ENCODE measurements around the gene FOXA3. TPM values are rescaled to one million over a fixed set of nuclear protein-coding genes. Genes with fewer than 3 reads are reported as not detected.

Gene FOXA3
- total and polyA plus RNA-seq, 2 of the 4 experiments (the other 2 are of a cell fraction), result not detected

- TF ChIP-seq FOS (IDR thresholded peaks at IDR 0.05; ENCODE audit: low read depth, low read length), result no peak
- TF ChIP-seq RFX5 (IDR thresholded peaks at IDR 0.05; ENCODE audit: low read depth, low read length), result no peak
Observed at GRCh38 chr19:45825917-45826893, 37.9 kb upstream of the FOXA3 start (continued).

GRCh38 chr19:45826934-45827333 lies 37.2 kb upstream of the FOXA3 start:
- Histone ChIP-seq H3K23ac (ENCODE audit: low read depth, low read length) (no peak overlapping the region), H3K9ac (ENCODE audit: low read depth, low read length) (no peak overlapping the region), H3K27ac (ENCODE audit: insufficient read depth, low read length) (no peak overlapping the region), H3K56ac (ENCODE audit: extremely low read depth, insufficient read depth, low read length) (no peak overlapping the region), H2BK15ac (ENCODE audit: low read depth, low read length) (no peak overlapping the region), H4K91ac (ENCODE audit: insufficient read depth, low read depth, low read length) (no peak overlapping the region), H3K18ac (ENCODE audit: low read depth, low read length) (no peak overlapping the region), H2AK5ac (ENCODE audit: low read depth, low read length) (no peak overlapping the region), H4K20me1 (ENCODE audit: insufficient read depth, low read length) (0 out of 2 replicates have a peak, but pooled peaks cover 7% of the 10 kb centered on the region), H2BK20ac (ENCODE audit: low read depth, low read length) (no peak overlapping the region), H3K4me2 (ENCODE audit: low read depth, low read length) (no peak overlapping the region), H3K4me3 (ENCODE audit: insufficient read depth, low read depth, low read length) (no peak overlapping the region), H2BK5ac (ENCODE audit: low read depth, low read length, poor library complexity, severe bottlenecking) (no peak overlapping the region), H3K4me1 (ENCODE audit: control insufficient read depth, insufficient read depth, low read length) (no peaks in the 10 kb centered on the region), H2AFZ (replicated peaks; ENCODE audit: low read length, poor library complexity) (no peak overlapping the region), H2AK9ac (replicated peaks; ENCODE audit: low read depth, low read length, poor library complexity) (no peak overlapping the region), H3K79me1 (ENCODE audit: low read depth in 1 of 2, low read length in 2 of 2) (no peaks in the 10 kb centered on the region; a peak in 2 of 4 replicates), H3K4ac (ENCODE audit: low read depth, low read length) (no peak overlapping the region), H4K8ac (ENCODE audit: low read depth in 2 of 2, low read length in 2 of 2) (no peak overlapping the region), H4K5ac (ENCODE audit: low read depth, low read length) (no peak overlapping the region), H2BK120ac (ENCODE audit: low read depth, low read length) (no peak overlapping the region), H3K27me3 (ENCODE audit: control insufficient read depth, insufficient read depth, low read length) (no peaks in the 10 kb centered on the region), H3K36me3 (ENCODE audit: control insufficient read depth, insufficient read depth, low read length) (peaks cover 86% of the 10 kb centered on the region), H3K9me3 (ENCODE audit: control insufficient read depth, insufficient read depth, low read length) (no peaks in the 10 kb centered on the region), H3K9me1 (ENCODE audit: insufficient read depth, low read length) (no peaks in the 10 kb centered on the region), H3K14ac (replicated peaks; ENCODE audit: low read depth, low read length) (no peak overlapping the region)
- TF ChIP-seq ELK1 (IDR thresholded peaks at IDR 0.05; ENCODE audit: borderline replicate concordance, low read depth, low read length), result no peak
- no peak for TF ChIP-seq SMC3 (IDR thresholded peaks at IDR 0.05; ENCODE audit: low read depth, low read length)
- no peak for TF ChIP-seq MAZ (IDR thresholded peaks at IDR 0.05; ENCODE audit: borderline replicate concordance, low read depth, low read length)
- no peak for TF ChIP-seq RCOR1 (IDR thresholded peaks at IDR 0.05; ENCODE audit: insufficient replicate concordance, low read length)
- intact Hi-C loops (cut with micrococcal nuclease), result no loop called here
- ATAC-seq (ENCODE audit: low read depth) (no peak), DNase-seq (no peak)
- no TSS peak for BruUV-seq (replicated peaks)
- 89% methylated on average over 5 of the region's 11 CpGs; no CpG with 5 or more reads in 1 of the 2 experiments for WGBS, 2 experiments (ENCODE audit: extremely low coverage in 2 of 2, insufficient read length in 1 of 2)
- in situ Hi-C loops (cut with MboI; ENCODE audit: low sequenced_read_pairs), result no loop called here
- ChIA-PET POLR2A (ENCODE audit: unreplicated experiment) (no interaction called here), CTCF (interaction anchor here (1.0 kb wide), 1 partner anchor 10 kb away, joined by 4 read pairs; no protein-coding TSS in a partner anchor)
- dilution Hi-C loops (cut with HindIII; ENCODE audit: low sequenced_read_pairs, unreplicated experiment), result no loop called here

Measured in IMR-90 (cell line).